Spleen (tissue), 11 donors: Measurements from ENCODE around the gene H19. TPM values are rescaled to one million over a fixed set of nuclear protein-coding genes. Genes with fewer than 3 reads are reported as not detected.

Source experiments
- DNase-seq: peaks from one replicate; pipeline ENCODE4 v3.0.0-alpha.2; 2020
- H3K27ac ChIP-seq, 8 donors: fragments of 200-600 bp; sonication (generic) in 7 of 8; 1 replicate in 4 of 8; 2 replicates in 4 of 8; pipeline versions ENCODE4 v1.5.0 to v1.8.0; 2016 to 2021; ENCODE audit warnings: inconsistent platforms in 4 of 8, mild to moderate bottlenecking in 4 of 8, moderate library complexity in 1 of 8
- H3K27me3 ChIP-seq, 7 donors: fragments of 200-600 bp; sonication (generic) in 6 of 7; replicated peaks in 1 of 7; 1 replicate in 4 of 7; 2 replicates in 3 of 7; pipeline versions ENCODE4 v1.5.0 to v1.8.0; 2016 to 2021; ENCODE audit warnings: inconsistent platforms in 3 of 7, mild to moderate bottlenecking in 1 of 7
- H3K36me3 ChIP-seq, 6 donors: fragments of 200-600 bp; sonication (generic) in 5 of 6; 1 replicate in 4 of 6; 2 replicates in 2 of 6; pipeline versions ENCODE4 v1.5.0 to v1.8.0; 2016 to 2021; ENCODE audit warnings: inconsistent platforms in 2 of 6
- H3K4me1 ChIP-seq, 6 donors: fragments of 200-600 bp; sonication (generic) in 5 of 6; 1 replicate in 3 of 6; 2 replicates in 3 of 6; pipeline versions ENCODE4 v1.5.0 to v1.8.0; 2016 to 2021; ENCODE audit warnings: inconsistent platforms in 3 of 6
- H3K4me3 ChIP-seq, 8 donors: fragments of 200-600 bp; sonication (generic) in 7 of 8; 1 replicate in 4 of 8; 2 replicates in 4 of 8; pipeline versions ENCODE4 v1.5.0 to v1.8.0; 2016 to 2021; ENCODE audit warnings: inconsistent platforms in 4 of 8, mild to moderate bottlenecking in 4 of 8, moderate library complexity in 2 of 8
- H3K9me3 ChIP-seq, 8 donors: fragments of 200-600 bp; sonication (generic) in 7 of 8; 1 replicate in 4 of 8; 2 replicates in 4 of 8; pipeline versions ENCODE4 v1.5.0 to v1.8.0; 2016 to 2021; ENCODE audit warnings: inconsistent platforms in 4 of 8
- POLR2A ChIP-seq, 3 donors: fragments of 450-650 bp; IDR thresholded peaks; one replicate each; pipeline ENCODE4 v1.5.1; 2017; ENCODE audit warnings: antibody characterized with exemption in 3 of 3, mild to moderate bottlenecking in 1 of 3
- POLR2AphosphoS5 ChIP-seq, 3 donors: sonication (generic); formaldehyde crosslinking; IDR thresholded peaks; one replicate each; pipeline ENCODE4 v1.5.1; 2017; ENCODE audit warnings: antibody characterized with exemption in 3 of 3
- WGBS, 5 donors: extraction: QIAGEN DNeasy Blood & Tissue Kit in 3 of 5; methylation state at CpG; one replicate each; pipeline versions ENCODE4 v1.1.5 to v1.1.7; 2013 to 2018; 5-methylcytosine and 5-hydroxymethylcytosine counted together
- intact Hi-C: fragments of 100-400 bp; cut with DNase I; formaldehyde crosslinking; loops from one replicate; pipeline ENCODE4 v1.15.0; 2023; ENCODE audit warnings: low total_unique reads
- polyA plus RNA-seq, 3 donors: library from polyadenylated mRNA; stranded (reverse); fragments of 200-250 nt; gene quantifications; one replicate each; pipeline ENCODE4 v1.2.1, GENCODE V29; 2013
- total RNA-seq, 7 donors: library from RNA; depleted of rRNA in 3 of 7; stranded (reverse); fragments of >200 nt in 3 of 7; fragmentation: NEBNext Ultra II Directional in 4 of 7; extraction: Animal tissue kit (Norgen Biotek cat#: 25700) in 4 of 7; gene quantifications; one replicate each; pipeline versions ENCODE4 v1.1.0 to v1.2.1, GENCODE V29; 2016 to 2021
- TF ChIP-seq, protein P1 (sequence below), 11 experiments: fragments of 200-600 bp in 7 of 11; fragments of 450-650 bp in 4 of 11; sonication (generic) in 4 of 11; IDR thresholded peaks in 8 of 11; conservative IDR thresholded peaks in 3 of 11; 1 replicate in 7 of 11; 2 replicates in 4 of 11; pipeline versions ENCODE4 v1.4.0 to v1.8.0; 2016 to 2021; ENCODE audit warnings: antibody characterized with exemption in 11 of 11, inconsistent platforms in 4 of 11, mild to moderate bottlenecking in 1 of 11
- donor health status: healthy with polysubstance abuse.
- donor health status: DM: no; HTN: no; CAD: no; lungs with moderate emphysema.
- donor health status: DM: no; HTN: no; CAD: no.
- donor health status: Bipolar disorder and iron deficiency.
- donor health status: healthy.
- donor health status: DM: no; HTN: no; CAD: no.
- donor health status: DM: yes; HTN: yes; CAD: no.

H19 gene
- total and polyA plus RNA-seq, 10 donors = 10.1 to 620 (median 90.3) TPM

DNA sequence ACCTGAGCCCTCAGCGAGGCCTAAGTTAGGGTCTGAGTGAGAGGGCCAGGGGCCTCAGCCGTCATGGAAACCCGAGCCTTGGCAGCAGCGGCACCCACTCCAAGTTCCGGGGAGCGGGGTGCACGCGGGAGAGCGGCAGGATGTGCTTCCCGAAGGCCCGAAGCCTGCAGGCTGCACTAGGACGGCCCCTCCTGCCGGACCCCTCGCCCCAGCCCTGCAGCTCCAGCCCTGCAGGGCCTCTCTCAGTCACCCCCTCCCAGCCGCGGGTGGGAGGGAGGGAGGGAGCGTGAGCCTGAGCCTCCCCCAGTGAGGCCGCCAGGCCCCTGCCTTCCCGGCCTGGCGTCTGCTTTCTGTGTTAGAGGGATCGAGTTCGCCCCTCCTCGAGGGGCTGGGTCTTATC is 27.9 kb downstream of the H19 start:
- WGBS, 5 donors = no CpG with 5 or more reads among the region's 23 CpGs
- intact Hi-C loops = no loop called here

DNA sequence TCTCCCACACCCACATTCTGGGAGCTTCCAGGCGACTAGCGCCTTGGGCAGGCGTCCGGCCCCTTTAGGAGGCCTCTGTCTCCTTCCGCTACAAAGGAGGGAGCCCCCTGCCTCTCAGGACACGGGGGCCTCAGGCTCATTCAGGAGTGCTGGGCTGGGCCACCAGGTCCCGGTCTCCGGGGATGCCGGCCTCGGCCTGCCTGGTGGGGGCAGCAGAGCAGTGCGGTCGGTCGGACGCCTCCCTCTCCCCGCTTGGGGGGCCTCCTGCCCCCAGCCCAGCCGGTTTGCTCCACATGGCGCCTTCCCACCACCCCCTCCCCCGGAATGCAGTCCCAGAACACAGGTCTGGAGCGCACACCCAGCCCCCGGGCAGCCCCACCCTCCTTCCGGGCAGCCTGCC is 28.6 kb downstream of the H19 start:
- no CpG with 5 or more reads among the region's 21 CpGs for WGBS, 5 donors
- no peak overlapping the region for H3K4me3 ChIP-seq
- no peaks in the 10 kb centered on the region for H3K27me3 ChIP-seq
- DNase-seq = no peak
- no peaks in the 10 kb centered on the region for H3K4me1 ChIP-seq
- no peaks in the 10 kb centered on the region for H3K9me3 ChIP-seq
- intact Hi-C loops = no loop called here
- TF ChIP-seq POLR2A (IDR thresholded peaks at IDR 0.05) (no peak), POLR2AphosphoS5 (IDR thresholded peaks at IDR 0.05) (no peak)
- TF ChIP-seq, protein P1, sequence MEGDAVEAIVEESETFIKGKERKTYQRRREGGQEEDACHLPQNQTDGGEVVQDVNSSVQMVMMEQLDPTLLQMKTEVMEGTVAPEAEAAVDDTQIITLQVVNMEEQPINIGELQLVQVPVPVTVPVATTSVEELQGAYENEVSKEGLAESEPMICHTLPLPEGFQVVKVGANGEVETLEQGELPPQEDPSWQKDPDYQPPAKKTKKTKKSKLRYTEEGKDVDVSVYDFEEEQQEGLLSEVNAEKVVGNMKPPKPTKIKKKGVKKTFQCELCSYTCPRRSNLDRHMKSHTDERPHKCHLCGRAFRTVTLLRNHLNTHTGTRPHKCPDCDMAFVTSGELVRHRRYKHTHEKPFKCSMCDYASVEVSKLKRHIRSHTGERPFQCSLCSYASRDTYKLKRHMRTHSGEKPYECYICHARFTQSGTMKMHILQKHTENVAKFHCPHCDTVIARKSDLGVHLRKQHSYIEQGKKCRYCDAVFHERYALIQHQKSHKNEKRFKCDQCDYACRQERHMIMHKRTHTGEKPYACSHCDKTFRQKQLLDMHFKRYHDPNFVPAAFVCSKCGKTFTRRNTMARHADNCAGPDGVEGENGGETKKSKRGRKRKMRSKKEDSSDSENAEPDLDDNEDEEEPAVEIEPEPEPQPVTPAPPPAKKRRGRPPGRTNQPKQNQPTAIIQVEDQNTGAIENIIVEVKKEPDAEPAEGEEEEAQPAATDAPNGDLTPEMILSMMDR (IDR thresholded peaks at IDR 0.05 in 8 of 11, conservative IDR thresholded peaks at IDR 0.05 in 3 of 11) = no peak
- no peaks in the 10 kb centered on the region for H3K36me3 ChIP-seq
- H3K27ac ChIP-seq = no peak overlapping the region

More for the DNA sequence above, 27.9 kb downstream of the H19 start:
- DNase-seq = no peak
- Histone ChIP-seq H3K4me3 (no peak overlapping the region), H3K27ac (no peak overlapping the region), H3K36me3 (no peaks in the 10 kb centered on the region), H3K4me1 (no peaks in the 10 kb centered on the region), H3K27me3 (no peaks in the 10 kb centered on the region), H3K9me3 (no peaks in the 10 kb centered on the region)
- TF ChIP-seq POLR2A (IDR thresholded peaks at IDR 0.05) (no peak), POLR2AphosphoS5 (IDR thresholded peaks at IDR 0.05) (no peak)
- TF ChIP-seq, protein P1 (IDR thresholded peaks at IDR 0.05 in 8 of 11, conservative IDR thresholded peaks at IDR 0.05 in 3 of 11) = no peak

DNA sequence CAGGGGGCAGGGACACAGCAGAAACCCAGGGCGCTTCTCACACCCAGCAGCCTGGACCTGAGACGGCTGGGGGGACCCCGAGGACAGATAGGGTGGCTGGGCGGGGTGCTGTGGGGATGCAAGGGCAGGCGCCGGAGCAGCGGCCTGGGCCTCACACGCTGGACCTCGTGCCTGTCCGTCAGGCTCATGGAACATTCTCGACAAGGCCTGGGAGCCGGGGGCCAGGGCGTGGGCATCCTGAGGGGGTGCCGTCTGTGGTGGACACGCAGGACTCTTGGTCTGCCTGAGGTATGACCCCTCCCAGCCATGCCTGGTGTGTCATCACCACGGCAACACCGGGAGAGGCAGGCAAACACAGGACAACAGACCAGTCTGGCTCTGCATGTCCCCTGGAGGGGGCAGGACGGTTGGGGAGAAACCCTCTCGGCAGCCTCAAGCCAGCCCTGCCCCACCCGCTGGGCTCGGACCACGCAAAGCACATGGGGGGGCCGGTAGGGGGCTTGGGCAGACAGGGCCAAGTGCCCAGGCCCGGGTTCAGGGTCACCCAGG is 29.1 kb downstream of the H19 start:
- no peak overlapping the region for H3K27ac ChIP-seq
- no peaks in the 10 kb centered on the region for H3K36me3 ChIP-seq
- H3K4me1 ChIP-seq = no peaks in the 10 kb centered on the region
- TF ChIP-seq, protein P1 (IDR thresholded peaks at IDR 0.05 in 8 of 11, conservative IDR thresholded peaks at IDR 0.05 in 3 of 11) = no peak
- TF ChIP-seq POLR2AphosphoS5 (IDR thresholded peaks at IDR 0.05) (no peak), POLR2A (IDR thresholded peaks at IDR 0.05) (no peak)
- no peaks in the 10 kb centered on the region for H3K27me3 ChIP-seq
- H3K9me3 ChIP-seq = no peaks in the 10 kb centered on the region
- DNase-seq = peak; percentile 23
- intact Hi-C loops = no loop called here
- no peak overlapping the region for H3K4me3 ChIP-seq
- no CpG with 5 or more reads among the region's 24 CpGs for WGBS, 5 donors

DNA sequence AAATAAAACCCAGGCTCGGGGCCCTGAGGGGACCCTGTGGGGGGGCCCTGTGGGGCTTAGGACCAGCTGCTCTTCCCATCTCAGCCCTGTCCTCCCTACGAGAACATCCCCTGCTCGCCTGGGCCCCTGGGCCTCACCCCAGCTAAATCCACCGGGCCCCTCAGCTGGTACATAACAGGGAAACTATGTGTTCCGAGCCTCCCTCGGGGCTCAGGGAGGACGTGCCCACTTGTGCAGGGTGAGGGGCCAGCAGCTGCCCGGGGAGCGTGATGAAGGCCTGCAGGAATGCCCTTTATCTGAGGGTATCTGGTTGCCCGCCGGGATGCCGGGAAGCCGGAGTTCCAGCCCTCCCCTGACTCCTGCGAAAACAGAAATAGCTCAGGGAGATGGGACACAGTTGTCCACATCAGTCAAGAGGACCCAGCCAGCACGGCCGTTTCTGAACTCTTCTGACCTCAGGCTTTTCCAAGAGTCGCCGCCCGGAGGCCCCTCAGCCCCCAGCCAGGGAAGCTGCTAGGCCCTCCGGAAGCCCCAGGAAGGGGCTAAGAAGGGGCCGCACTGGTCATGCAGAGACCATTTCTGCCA is 29.9 kb downstream of the H19 start:
- H3K36me3 ChIP-seq = no peaks in the 10 kb centered on the region
- no peaks in the 10 kb centered on the region for H3K27me3 ChIP-seq
- no peak overlapping the region for H3K4me3 ChIP-seq
- intact Hi-C loops = no loop called here
- H3K27ac ChIP-seq = no peak overlapping the region
- 70% methylated on average over 3 of the region's 21 CpGs; no CpG with 5 or more reads in 4 of the 5 donors for WGBS, 5 donors
- H3K9me3 ChIP-seq = no peaks in the 10 kb centered on the region
- no peaks in the 10 kb centered on the region for H3K4me1 ChIP-seq
- TF ChIP-seq POLR2A (IDR thresholded peaks at IDR 0.05) = no peak
- DNase-seq = peak; percentile 12
